ENCODE measurements around the gene PRR27.

DNA sequence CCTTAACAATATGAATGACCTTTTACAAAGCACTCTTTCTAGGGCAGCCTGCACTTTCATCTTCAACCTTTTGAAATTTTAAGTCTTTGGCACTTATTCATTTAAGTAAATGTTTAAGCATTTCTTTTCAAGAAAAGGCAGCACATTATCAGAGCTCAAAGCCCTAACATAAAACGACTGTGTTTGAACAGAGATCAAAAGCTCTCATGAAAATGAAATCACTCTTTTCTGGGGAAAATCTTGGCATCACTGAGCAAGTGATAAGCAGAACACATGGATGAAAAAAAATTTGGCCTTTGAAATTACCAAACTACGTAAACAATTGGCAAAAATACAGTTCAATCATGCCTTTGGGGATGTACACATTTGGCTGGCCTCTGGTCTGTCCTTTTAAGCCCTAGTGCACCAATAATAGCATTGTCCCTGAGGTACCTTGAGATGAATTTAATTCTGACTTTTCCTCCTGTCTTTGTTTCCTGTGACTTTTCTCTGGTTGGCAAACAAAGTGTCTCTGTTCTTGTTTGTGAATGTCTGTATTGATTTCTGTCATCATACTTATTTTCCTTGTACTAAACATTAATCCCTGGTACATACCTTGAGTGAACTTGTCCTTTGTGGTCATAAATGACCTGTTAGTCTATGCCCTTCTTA is 28.6 kb downstream of the PRR27 start:
- TF ChIP-seq, protein P1, sequence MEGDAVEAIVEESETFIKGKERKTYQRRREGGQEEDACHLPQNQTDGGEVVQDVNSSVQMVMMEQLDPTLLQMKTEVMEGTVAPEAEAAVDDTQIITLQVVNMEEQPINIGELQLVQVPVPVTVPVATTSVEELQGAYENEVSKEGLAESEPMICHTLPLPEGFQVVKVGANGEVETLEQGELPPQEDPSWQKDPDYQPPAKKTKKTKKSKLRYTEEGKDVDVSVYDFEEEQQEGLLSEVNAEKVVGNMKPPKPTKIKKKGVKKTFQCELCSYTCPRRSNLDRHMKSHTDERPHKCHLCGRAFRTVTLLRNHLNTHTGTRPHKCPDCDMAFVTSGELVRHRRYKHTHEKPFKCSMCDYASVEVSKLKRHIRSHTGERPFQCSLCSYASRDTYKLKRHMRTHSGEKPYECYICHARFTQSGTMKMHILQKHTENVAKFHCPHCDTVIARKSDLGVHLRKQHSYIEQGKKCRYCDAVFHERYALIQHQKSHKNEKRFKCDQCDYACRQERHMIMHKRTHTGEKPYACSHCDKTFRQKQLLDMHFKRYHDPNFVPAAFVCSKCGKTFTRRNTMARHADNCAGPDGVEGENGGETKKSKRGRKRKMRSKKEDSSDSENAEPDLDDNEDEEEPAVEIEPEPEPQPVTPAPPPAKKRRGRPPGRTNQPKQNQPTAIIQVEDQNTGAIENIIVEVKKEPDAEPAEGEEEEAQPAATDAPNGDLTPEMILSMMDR (conservative IDR thresholded peaks at IDR 0.05 in 1 of 2, IDR thresholded peaks at IDR 0.05 in 1 of 2; ENCODE audit: extremely low read depth in 1 of 2, insufficient read depth in 1 of 2, low read depth in 1 of 2, low read length in 2 of 2), result no peak
- TF ChIP-seq EZH2 (IDR thresholded peaks at IDR 0.05; ENCODE audit: borderline replicate concordance, low read length), result no peak
